ENCODE results near the gene CCDC66. TPM values are rescaled to one million over a fixed set of nuclear protein-coding genes. Genes with fewer than 3 reads are reported as not detected.

CCDC66 gene
- 8.1 and 23.6 TPM in 2 replicates for total RNA-seq

GRCh38 chr3:56556908-56557830 lies at the start of gene CCDC66:
CCDC66 (plus strand) TSS chr3:56557175; CDS start chr3:56557243, 68 bp downstream.

Other genes starting within 250 kb of the CCDC66 start
- gene ERC2, start 88.7 kb upstream of the CCDC66 start, total RNA-seq, result 0.49 and 2.8 TPM in 2 replicates
- 49.5 and 91.0 TPM in 2 replicates for gene TASOR, start 126.1 kb downstream of the CCDC66 start, total RNA-seq
- gene ARHGEF3, start 244.8 kb downstream of the CCDC66 start, total RNA-seq, result 12.0 and 13.8 TPM in 2 replicates

All from bladder microvascular endothelial cell (primary cell).